GM12878 (cell line): ENCODE results near the gene PAX7. TPM values are rescaled to one million over a fixed set of nuclear protein-coding genes. Genes with fewer than 3 reads are reported as not detected.

Experiments used
- ATAC-seq: fragments of 200-7000 bp; cut with Tn5 transposase; 3 replicates; pipeline ENCODE4 v1.9.1; 2020; ENCODE audit warnings: mild to moderate bottlenecking, moderate library complexity
- BruUV-seq: library from RNA; stranded (reverse); fragments of 400-500 nt; replicated peaks from 2 replicates; lab custom pipeline; 2021; lab: Mats Ljungman, UMichigan
- CTCF ChIA-PET: fragments of 300-600 bp; sonication (Branson Sonifier 250); formaldehyde crosslinking; extraction: SDS; loops from one replicate; lab custom pipeline; 2021; ENCODE audit warnings: inconsistent platforms; lab: Yijun Ruan, JAX
- POLR2A ChIA-PET: fragments of 350-600 bp; formaldehyde crosslinking; extraction: SDS; loops from one replicate; lab custom pipeline; 2021; ENCODE audit warnings: inconsistent platforms; lab: Charles Lee
- RAD21 ChIA-PET: fragments of 300-600 bp; sonication (Branson Sonifier 250); formaldehyde crosslinking; loops from one replicate; lab custom pipeline; 2023; ENCODE audit warnings: antibody characterized with exemption; ENCODE audit not compliant: unreplicated experiment; lab: Charles Lee
- SMC1A ChIA-PET: fragments of 300-600 bp; sonication (Branson Sonifier 250); formaldehyde crosslinking; loops from one replicate; lab custom pipeline; 2023; ENCODE audit not compliant: unreplicated experiment, uncharacterized antibody; lab: Charles Lee
- DNase-seq: peaks from one replicate; pipeline ENCODE4 v3.0.0-alpha.2; 2011; ENCODE audit warnings: low read depth, low spot score
- FAIRE-seq: peaks from 3 replicates; lab custom pipeline; 2011; peaks lifted over from hg19 to GRCh38; lab: Jason Lieb, UNC
- H2AFZ ChIP-seq: 2 replicates; pipeline ENCODE4 v1.6.0; 2011; ENCODE audit warnings: low read depth, low read length, control low read depth; ENCODE audit not compliant: control insufficient read depth
- H3K27ac ChIP-seq: 2 replicates; pipeline ENCODE4 v1.5.1; 2011; ENCODE audit warnings: control low read depth; ENCODE audit not compliant: control insufficient read depth, insufficient read depth
- H3K27me3 ChIP-seq, 2 experiments: replicated peaks in 1 of 2; 2 replicates each; pipeline versions ENCODE4 v1.6.0 to v1.6.1; 2011; ENCODE audit warnings: low read length in 1 of 2; ENCODE audit not compliant: control insufficient read depth in 2 of 2, insufficient read depth in 2 of 2
- H3K36me3 ChIP-seq, 2 experiments: 2 replicates each; pipeline ENCODE4 v1.5.1; 2011; ENCODE audit warnings: low read length in 1 of 2; ENCODE audit not compliant: control insufficient read depth in 2 of 2, insufficient read depth in 2 of 2
- H3K4me1 ChIP-seq: 2 replicates; pipeline ENCODE4 v1.6.1; 2011; ENCODE audit warnings: mild to moderate bottlenecking, low read length, moderate library complexity, mixed read lengths; ENCODE audit not compliant: control insufficient read depth, insufficient read depth
- H3K4me2 ChIP-seq: 2 replicates; pipeline ENCODE4 v1.6.0; 2011; ENCODE audit warnings: control low read depth; ENCODE audit not compliant: control insufficient read depth, insufficient read depth
- H3K4me3 ChIP-seq: fragments of 200-600 bp; sonication (generic); 2 replicates; pipeline ENCODE4 v1.5.1; 2016
- H3K79me2 ChIP-seq: 2 replicates; pipeline ENCODE4 v1.6.0; 2011; ENCODE audit warnings: low read length; ENCODE audit not compliant: control insufficient read depth, insufficient read depth
- H3K9ac ChIP-seq: 2 replicates; pipeline ENCODE4 v1.8.0; 2011; ENCODE audit warnings: low read length, control low read depth, mixed read lengths; ENCODE audit not compliant: control insufficient read depth, insufficient read depth
- H3K9me3 ChIP-seq: replicated peaks from 3 replicates; pipeline ENCODE4 v1.5.1; 2011; ENCODE audit warnings: mild to moderate bottlenecking, low read length; ENCODE audit not compliant: control insufficient read depth, insufficient read depth
- H4K20me1 ChIP-seq: 2 replicates; pipeline ENCODE4 v1.6.0; 2011; ENCODE audit not compliant: control insufficient read depth, insufficient read depth
- BHLHE40 ChIP-seq, 2 experiments: fragments of 450-650 bp in 1 of 2; IDR thresholded peaks; 2 replicates each; pipeline ENCODE4 v1.6.1; 2011 to 2017; ENCODE audit warnings: low read depth in 2 of 2, borderline replicate concordance in 1 of 2, improper control_type of control experiment in 1 of 2, low read length in 1 of 2, mild to moderate bottlenecking in 1 of 2
- CUX1 ChIP-seq: IDR thresholded peaks from 2 replicates; pipeline ENCODE4 v1.6.1; 2012; ENCODE audit warnings: improper control_type of control experiment, low read depth, low read length; ENCODE audit not compliant: insufficient replicate concordance
- MEF2B ChIP-seq: fragments of 450-650 bp; IDR thresholded peaks from 2 replicates; pipeline ENCODE4 v1.6.1; 2018; ENCODE audit warnings: mild to moderate bottlenecking, moderate library complexity; ENCODE audit not compliant: partially characterized antibody, poor library complexity, severe bottlenecking
- RELA ChIP-seq: fragments of 450-650 bp; IDR thresholded peaks from 2 replicates; pipeline ENCODE4 v1.8.0; 2014; ENCODE audit warnings: borderline replicate concordance; ENCODE audit not compliant: partially characterized antibody
- ZNF274 ChIP-seq: IDR thresholded peaks from one replicate; pipeline ENCODE4 v1.8.0; 2011; ENCODE audit not compliant: insufficient read length, insufficient read depth
- WGBS: methylation state at CpG from one replicate; pipeline ENCODE4 v1.1.6; 2016; ENCODE audit warnings: low lambda C conversion rate; ENCODE audit not compliant: insufficient replicate concordance, insufficient coverage; ENCODE audit errors: missing lambda C conversion rate; 5-methylcytosine and 5-hydroxymethylcytosine counted together
- in situ Hi-C: fragments of 300-500 bp; cut with MboI; formaldehyde crosslinking; loops from 9 replicates; pipeline ENCODE4 v1.14.3; 2018; ENCODE audit warnings: mixed read lengths
- intact Hi-C: fragments of 100-400 bp; cut with micrococcal nuclease; formaldehyde crosslinking; loops from one replicate; pipeline ENCODE4 v1.14.2; 2022; ENCODE audit not compliant: unreplicated experiment
- polyA plus RNA-seq, 11 experiments: library from polyadenylated mRNA; depleted of rRNA in 4 of 11; unstranded in 6 of 11; stranded (reverse) in 5 of 11; fragments of >200 nt; fragmentation: Nextera tagmentation in 4 of 11; fragmentation: Illumina TruSeq in 1 of 11; extraction: Ambion mirVana in 4 of 11; extraction: Trizol in 1 of 11; gene quantifications; 1 replicate in 1 of 11; 2 replicates in 10 of 11; pipeline versions ENCODE4 v1.2.1 to v1.2.3, GENCODE V29; 2011 to 2016; ENCODE audit warnings: inconsistent platforms in 2 of 11, missing spikeins in 2 of 11, low read depth in 1 of 11
- total RNA-seq, 4 experiments: library from RNA; depleted of rRNA in 3 of 4; stranded (reverse); fragments of >200 nt in 3 of 4; fragmentation: Illumina TruSeq in 1 of 4; extraction: Trizol in 1 of 4; gene quantifications; 2 replicates each; pipeline versions ENCODE4 v1.2.1 to v1.2.3, GENCODE V29; 2013 to 2021
- TF ChIP-seq, protein P1 (sequence below): fragments of 450-650 bp; IDR thresholded peaks from 2 replicates; pipeline ENCODE4 v1.6.1; 2017; ENCODE audit warnings: mild to moderate bottlenecking, moderate library complexity
- TF ChIP-seq, protein P2 (sequence below): fragments of 450-650 bp; formaldehyde crosslinking; IDR thresholded peaks from 2 replicates; pipeline ENCODE4 v1.4.0; 2020; ENCODE audit warnings: mild to moderate bottlenecking, moderate library complexity

Gene PAX7
- total and polyA plus RNA-seq, 10 of the 15 experiments (the other 5 are each of a cell fraction or from before 2014, with no cell fraction given), result not detected

GRCh38 chr1:18638835-18639364 lies 8.3 kb downstream of the PAX7 start:
- BruUV-seq, result no TSS peak
- FAIRE-seq (no peak), DNase-seq (no peak), ATAC-seq (no peak)
- TF ChIP-seq MEF2B, result no peak
- no peak for TF ChIP-seq RELA
- no peak for TF ChIP-seq ZNF274
- no peak for TF ChIP-seq BHLHE40 (IDR thresholded peaks at IDR 0.05; ENCODE audit: borderline replicate concordance in 1 of 2, low read depth in 2 of 2, low read length in 1 of 2)
- no peak for TF ChIP-seq CUX1
- TF ChIP-seq, protein P1, sequence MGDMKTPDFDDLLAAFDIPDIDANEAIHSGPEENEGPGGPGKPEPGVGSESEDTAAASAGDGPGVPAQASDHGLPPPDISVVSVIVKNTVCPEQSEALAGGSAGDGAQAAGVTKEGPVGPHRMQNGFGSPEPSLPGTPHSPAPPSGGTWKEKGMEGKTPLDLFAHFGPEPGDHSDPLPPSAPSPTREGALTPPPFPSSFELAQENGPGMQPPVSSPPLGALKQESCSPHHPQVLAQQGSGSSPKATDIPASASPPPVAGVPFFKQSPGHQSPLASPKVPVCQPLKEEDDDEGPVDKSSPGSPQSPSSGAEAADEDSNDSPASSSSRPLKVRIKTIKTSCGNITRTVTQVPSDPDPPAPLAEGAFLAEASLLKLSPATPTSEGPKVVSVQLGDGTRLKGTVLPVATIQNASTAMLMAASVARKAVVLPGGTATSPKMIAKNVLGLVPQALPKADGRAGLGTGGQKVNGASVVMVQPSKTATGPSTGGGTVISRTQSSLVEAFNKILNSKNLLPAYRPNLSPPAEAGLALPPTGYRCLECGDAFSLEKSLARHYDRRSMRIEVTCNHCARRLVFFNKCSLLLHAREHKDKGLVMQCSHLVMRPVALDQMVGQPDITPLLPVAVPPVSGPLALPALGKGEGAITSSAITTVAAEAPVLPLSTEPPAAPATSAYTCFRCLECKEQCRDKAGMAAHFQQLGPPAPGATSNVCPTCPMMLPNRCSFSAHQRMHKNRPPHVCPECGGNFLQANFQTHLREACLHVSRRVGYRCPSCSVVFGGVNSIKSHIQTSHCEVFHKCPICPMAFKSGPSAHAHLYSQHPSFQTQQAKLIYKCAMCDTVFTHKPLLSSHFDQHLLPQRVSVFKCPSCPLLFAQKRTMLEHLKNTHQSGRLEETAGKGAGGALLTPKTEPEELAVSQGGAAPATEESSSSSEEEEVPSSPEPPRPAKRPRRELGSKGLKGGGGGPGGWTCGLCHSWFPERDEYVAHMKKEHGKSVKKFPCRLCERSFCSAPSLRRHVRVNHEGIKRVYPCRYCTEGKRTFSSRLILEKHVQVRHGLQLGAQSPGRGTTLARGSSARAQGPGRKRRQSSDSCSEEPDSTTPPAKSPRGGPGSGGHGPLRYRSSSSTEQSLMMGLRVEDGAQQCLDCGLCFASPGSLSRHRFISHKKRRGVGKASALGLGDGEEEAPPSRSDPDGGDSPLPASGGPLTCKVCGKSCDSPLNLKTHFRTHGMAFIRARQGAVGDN, result no peak
- TF ChIP-seq, protein P2, sequence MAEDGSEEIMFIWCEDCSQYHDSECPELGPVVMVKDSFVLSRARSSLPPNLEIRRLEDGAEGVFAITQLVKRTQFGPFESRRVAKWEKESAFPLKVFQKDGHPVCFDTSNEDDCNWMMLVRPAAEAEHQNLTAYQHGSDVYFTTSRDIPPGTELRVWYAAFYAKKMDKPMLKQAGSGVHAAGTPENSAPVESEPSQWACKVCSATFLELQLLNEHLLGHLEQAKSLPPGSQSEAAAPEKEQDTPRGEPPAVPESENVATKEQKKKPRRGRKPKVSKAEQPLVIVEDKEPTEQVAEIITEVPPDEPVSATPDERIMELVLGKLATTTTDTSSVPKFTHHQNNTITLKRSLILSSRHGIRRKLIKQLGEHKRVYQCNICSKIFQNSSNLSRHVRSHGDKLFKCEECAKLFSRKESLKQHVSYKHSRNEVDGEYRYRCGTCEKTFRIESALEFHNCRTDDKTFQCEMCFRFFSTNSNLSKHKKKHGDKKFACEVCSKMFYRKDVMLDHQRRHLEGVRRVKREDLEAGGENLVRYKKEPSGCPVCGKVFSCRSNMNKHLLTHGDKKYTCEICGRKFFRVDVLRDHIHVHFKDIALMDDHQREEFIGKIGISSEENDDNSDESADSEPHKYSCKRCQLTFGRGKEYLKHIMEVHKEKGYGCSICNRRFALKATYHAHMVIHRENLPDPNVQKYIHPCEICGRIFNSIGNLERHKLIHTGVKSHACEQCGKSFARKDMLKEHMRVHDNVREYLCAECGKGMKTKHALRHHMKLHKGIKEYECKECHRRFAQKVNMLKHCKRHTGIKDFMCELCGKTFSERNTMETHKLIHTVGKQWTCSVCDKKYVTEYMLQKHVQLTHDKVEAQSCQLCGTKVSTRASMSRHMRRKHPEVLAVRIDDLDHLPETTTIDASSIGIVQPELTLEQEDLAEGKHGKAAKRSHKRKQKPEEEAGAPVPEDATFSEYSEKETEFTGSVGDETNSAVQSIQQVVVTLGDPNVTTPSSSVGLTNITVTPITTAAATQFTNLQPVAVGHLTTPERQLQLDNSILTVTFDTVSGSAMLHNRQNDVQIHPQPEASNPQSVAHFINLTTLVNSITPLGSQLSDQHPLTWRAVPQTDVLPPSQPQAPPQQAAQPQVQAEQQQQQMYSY (CRISPR knock-in tag), result no peak
- in situ Hi-C loops (no loop called here), intact Hi-C loops (no loop called here)
- CTCF ChIA-PET, result interaction anchor here (0.6 kb wide), 1 partner anchor 1184 kb away, joined by 4 read pairs; no protein-coding TSS in a partner anchor
- Histone ChIP-seq H4K20me1 (no peaks in the 10 kb centered on the region), H3K4me1 (no peaks in the 10 kb centered on the region), H3K36me3 (no peaks in the 10 kb centered on the region), H3K27me3 (peaks cover 26% of the 10 kb centered on the region in 2 experiments), H3K9me3 (no peaks in the 10 kb centered on the region), H3K79me2 (no peaks in the 10 kb centered on the region), H3K9ac (no peak overlapping the region), H3K4me2 (no peak overlapping the region), H3K27ac (no peak overlapping the region), H2AFZ (no peak overlapping the region), H3K4me3 (no peak overlapping the region)
- RAD21 ChIA-PET, result no interaction called here
- 13% methylated on average over 6 of the region's 6 CpGs for WGBS
- POLR2A ChIA-PET, result interaction anchor here (0.6 kb wide), 1 partner anchor 55 kb away, joined by 3 read pairs; no protein-coding TSS in a partner anchor
- SMC1A ChIA-PET, result interaction anchor here (0.5 kb wide), 1 partner anchor 180 kb away, joined by 3 read pairs; no protein-coding TSS in a partner anchor
